ENCODE measurements around the gene SPEF1. TPM values are rescaled to one million over a fixed set of nuclear protein-coding genes. Genes with fewer than 3 reads are reported as not detected.
A peak's percentile ranks its signal among the peaks of the same experiment; 100 is the strongest.

SPEF1 gene
- total RNA-seq, 1 experiment from 2014 or later, result 0.20 TPM

- DNase-seq (ENCODE audit: extremely low read depth, low read depth), result peak; percentile 97
Observed at GRCh38 chr20:3811467-3812258, 30.4 kb upstream of the SPEF1 start.

GRCh38 chr20:3808544-3808943 is 27.3 kb upstream of the SPEF1 start:
- DNase-seq (ENCODE audit: extremely low read depth, low read depth), result no peak

- no peak for DNase-seq (ENCODE audit: extremely low read depth, low read depth)
Observed at GRCh38 chr20:3804781-3805180, 23.5 kb upstream of the SPEF1 start.

- no peak for DNase-seq (ENCODE audit: extremely low read depth, low read depth)
Observed at GRCh38 chr20:3804254-3804751, 23.1 kb upstream of the SPEF1 start.

- DNase-seq (ENCODE audit: extremely low read depth, low read depth), result no peak
Observed at GRCh38 chr20:3803854-3804253, 22.6 kb upstream of the SPEF1 start.

GRCh38 chr20:3803289-3803688 is 22.0 kb upstream of the SPEF1 start:
- no peak for DNase-seq (ENCODE audit: extremely low read depth, low read depth)

- no peak for DNase-seq (ENCODE audit: extremely low read depth, low read depth)
Observed at GRCh38 chr20:3802524-3803239, 21.4 kb upstream of the SPEF1 start.

- no peak for DNase-seq (ENCODE audit: extremely low read depth, low read depth)
Observed at GRCh38 chr20:3801846-3802245, 20.6 kb upstream of the SPEF1 start.

GRCh38 chr20:3801299-3801698 is 20.1 kb upstream of the SPEF1 start:
- DNase-seq (ENCODE audit: extremely low read depth, low read depth), result no peak

GRCh38 chr20:3800878-3801260 is 19.6 kb upstream of the SPEF1 start:
- DNase-seq (ENCODE audit: extremely low read depth, low read depth), result no peak

GRCh38 chr20:3800256-3800877 is 19.1 kb upstream of the SPEF1 start:
- no peak for DNase-seq (ENCODE audit: extremely low read depth, low read depth)

- DNase-seq (ENCODE audit: extremely low read depth, low read depth), result no peak
Observed at GRCh38 chr20:3798908-3799248, 17.6 kb upstream of the SPEF1 start.

GRCh38 chr20:3798373-3798768 is 17.1 kb upstream of the SPEF1 start:
- DNase-seq (ENCODE audit: extremely low read depth, low read depth), result no peak

GRCh38 chr20:3797592-3798372 is 16.5 kb upstream of the SPEF1 start:
- DNase-seq (ENCODE audit: extremely low read depth, low read depth), result no peak

GRCh38 chr20:3797226-3797545 is 15.9 kb upstream of the SPEF1 start:
- no peak for DNase-seq (ENCODE audit: extremely low read depth, low read depth)

- DNase-seq (ENCODE audit: extremely low read depth, low read depth), result no peak
Observed at GRCh38 chr20:3796477-3797225, 15.4 kb upstream of the SPEF1 start.

- peak; percentile 90 for DNase-seq (ENCODE audit: extremely low read depth, low read depth)
Observed at GRCh38 chr20:3795511-3796468, 14.5 kb upstream of the SPEF1 start, which contains the start of gene CDC25B. CDC25B (plus strand) TSS chr20:3796310; CDS start chr20:3796532, 222 bp downstream.

- no peak for DNase-seq (ENCODE audit: extremely low read depth, low read depth)
Observed at GRCh38 chr20:3794701-3795420, 13.6 kb upstream of the SPEF1 start.

All from NCI-H460 (cell line).